ENCODE results near the gene KIAA1671. TPM values are rescaled to one million over a fixed set of nuclear protein-coding genes. Genes with fewer than 3 reads are reported as not detected.

KIAA1671 gene
- polyA plus RNA-seq, 1 of the 3 experiments (the other 2 are of a cell fraction): 7.4 TPM

DNA sequence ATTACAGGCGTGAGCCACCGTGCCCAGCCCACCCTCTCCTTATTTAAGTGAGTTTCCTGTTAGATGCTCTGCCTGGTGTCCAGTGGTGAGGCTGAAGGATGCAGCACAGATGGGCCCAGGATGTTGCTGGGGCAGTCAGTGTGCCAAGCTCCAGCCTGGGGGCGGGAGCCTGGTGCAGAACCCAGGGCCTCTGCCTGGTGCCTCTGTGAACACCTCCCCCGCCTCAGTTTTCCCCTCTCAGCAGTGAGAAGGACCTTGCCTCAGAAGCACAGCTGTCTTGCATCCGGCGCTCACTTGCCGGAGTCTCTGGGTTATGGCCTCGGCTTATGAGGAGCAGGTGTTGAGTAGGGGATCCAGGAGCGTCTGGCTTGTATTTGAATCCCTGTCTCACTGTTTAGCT lies 116.2 kb downstream of the KIAA1671 start:
- no peak overlapping the region for H3K9ac ChIP-seq
- no peak overlapping the region for H2AFZ ChIP-seq (ENCODE audit: low read depth)
- WGBS (ENCODE audit: low lambda C conversion rate): 96% methylated on average over 7 of the region's 9 CpGs
- H3K9me3 ChIP-seq: no peaks in the 10 kb centered on the region
- H3K79me2 ChIP-seq (ENCODE audit: insufficient read depth): no peaks in the 10 kb centered on the region
- H3K27me3 ChIP-seq (ENCODE audit: insufficient read depth): no peaks in the 10 kb centered on the region
- no peaks in the 10 kb centered on the region for H3F3A ChIP-seq (replicated peaks; ENCODE audit: insufficient read depth)
- H3K36me3 ChIP-seq (replicated peaks in 1 of 2; ENCODE audit: control insufficient read depth in 1 of 2, insufficient read depth in 2 of 2, low read length in 1 of 2): no peaks in the 10 kb centered on the region
- ChIA-PET POLR2A (interaction anchor here (0.6 to 1.1 kb wide), 2 partner anchors 133 to 470 kb away, joined by 3 to 4 read pairs; no protein-coding TSS in a partner anchor), CTCF (interaction anchor here (0.9 to 5.6 kb wide), 8 partner anchors 12 to 265 kb away, joined by 3 to 36 read pairs (median 4); partner anchors contain the start of gene KIAA1671)
- DNase-seq: peak; percentile 80
- H3K9me2 ChIP-seq: no peaks in the 10 kb centered on the region
- TF ChIP-seq MAX (IDR thresholded peaks at IDR 0.05; ENCODE audit: low read depth): no peak
- TF ChIP-seq RCOR1 (IDR thresholded peaks at IDR 0.05; ENCODE audit: low read length): 0 out of 2 replicates have a peak, but pooled peaks have one; percentile 35
- TF ChIP-seq CHD2 (IDR thresholded peaks at IDR 0.05; ENCODE audit: low read length, partially characterized antibody): peak; percentile 49
- peak in 1 of 2 experiments; percentile 50; a peak in 1 of 4 replicates for TF ChIP-seq EP300 (IDR thresholded peaks at IDR 0.05; ENCODE audit: borderline replicate concordance in 1 of 2, low read depth in 1 of 2, low read length in 1 of 2)
- H4K20me1 ChIP-seq (ENCODE audit: insufficient read depth): no peaks in the 10 kb centered on the region
- H3K4me2 ChIP-seq: no peak overlapping the region
- peak overlapping the region in 1 of 2 experiments; percentile 79; a peak in 2 of 4 replicates for H3K27ac ChIP-seq (ENCODE audit: low read depth in 2 of 2, low read length in 1 of 2)
- H3K4me3 ChIP-seq (ENCODE audit: low read depth in 2 of 2, low read length in 1 of 2): no peak overlapping the region
- H3K4me1 ChIP-seq (ENCODE audit: control insufficient read depth in 1 of 2, insufficient read depth in 2 of 2, low read depth in 1 of 2, low read length in 1 of 2): peaks cover 0 to 43% of the 10 kb centered on the region in 2 experiments; a peak in 1 of 4 replicates

GRCh38 chr22:25069426-25069757 lies 116.9 kb downstream of the KIAA1671 start:
- ChIA-PET POLR2A (interaction anchor here (0.6 to 1.1 kb wide), 2 partner anchors 133 to 471 kb away, joined by 3 to 4 read pairs; no protein-coding TSS in a partner anchor), CTCF (interaction anchor here (0.9 to 5.6 kb wide), 6 partner anchors 8 to 219 kb away, joined by 3 to 36 read pairs (median 4); partner anchors contain the start of gene KIAA1671)
- WGBS (ENCODE audit: low lambda C conversion rate): 98% methylated on average over 5 of the region's 5 CpGs
- H2AFZ ChIP-seq (ENCODE audit: low read depth): no peak overlapping the region
- H3K4me1 ChIP-seq (ENCODE audit: control insufficient read depth in 1 of 2, insufficient read depth in 2 of 2, low read depth in 1 of 2, low read length in 1 of 2): peaks cover 0 to 43% of the 10 kb centered on the region in 2 experiments; a peak in 1 of 4 replicates
- H3F3A ChIP-seq (replicated peaks; ENCODE audit: insufficient read depth): no peaks in the 10 kb centered on the region
- DNase-seq: no peak
- TF ChIP-seq FOXJ3 (CRISPR knock-in tag; IDR thresholded peaks at IDR 0.05) (no peak), FOXM1 (IDR thresholded peaks at IDR 0.05; ENCODE audit: low read depth) (no peak), MEF2A (IDR thresholded peaks at IDR 0.05; ENCODE audit: borderline replicate concordance, low read depth) (no peak), GATA2 (CRISPR knock-in tag; IDR thresholded peaks at IDR 0.05) (no peak), ZBTB33 (IDR thresholded peaks at IDR 0.05; ENCODE audit: borderline replicate concordance, low read depth) (no peak), USF1 (IDR thresholded peaks at IDR 0.05; ENCODE audit: borderline replicate concordance, low read depth) (no peak), NFIC (IDR thresholded peaks at IDR 0.05; ENCODE audit: borderline replicate concordance) (no peak), JUND (IDR thresholded peaks at IDR 0.05) (no peak), FOSL2 (IDR thresholded peaks at IDR 0.05; ENCODE audit: borderline replicate concordance, low read depth) (no peak), EP300 (IDR thresholded peaks at IDR 0.05; ENCODE audit: borderline replicate concordance in 1 of 2, low read depth in 1 of 2, low read length in 1 of 2) (no peak), TAF1 (IDR thresholded peaks at IDR 0.05; ENCODE audit: borderline replicate concordance, low read depth, low read length) (no peak), NRF1 (IDR thresholded peaks at IDR 0.05; ENCODE audit: low read depth, low read length) (no peak), SMC3 (IDR thresholded peaks at IDR 0.05; ENCODE audit: low read depth, low read length) (no peak), YY1 (IDR thresholded peaks at IDR 0.05; ENCODE audit: low read depth) (no peak), RXRA (IDR thresholded peaks at IDR 0.05; ENCODE audit: borderline replicate concordance, low read depth) (no peak), REST (IDR thresholded peaks at IDR 0.05; ENCODE audit: low read depth, low read length) (no peak), TEAD4 (IDR thresholded peaks at IDR 0.05; ENCODE audit: borderline replicate concordance, insufficient read depth) (no peak)
- H3K27ac ChIP-seq (ENCODE audit: low read depth in 2 of 2, low read length in 1 of 2): peak overlapping the region in 1 of 2 experiments; percentile 79; a peak in 2 of 4 replicates
- no peaks in the 10 kb centered on the region for H3K79me2 ChIP-seq (ENCODE audit: insufficient read depth)
- no peaks in the 10 kb centered on the region for H3K27me3 ChIP-seq (ENCODE audit: insufficient read depth)
- no peaks in the 10 kb centered on the region for H3K36me3 ChIP-seq (replicated peaks in 1 of 2; ENCODE audit: control insufficient read depth in 1 of 2, insufficient read depth in 2 of 2, low read length in 1 of 2)
- no peak overlapping the region for H3K4me3 ChIP-seq (ENCODE audit: low read depth in 2 of 2, low read length in 1 of 2)
- H4K20me1 ChIP-seq (ENCODE audit: insufficient read depth): no peaks in the 10 kb centered on the region
- no peaks in the 10 kb centered on the region for H3K9me3 ChIP-seq
- no peaks in the 10 kb centered on the region for H3K9me2 ChIP-seq
- H3K9ac ChIP-seq: no peak overlapping the region
- H3K4me2 ChIP-seq: no peak overlapping the region
